ENCODE data around the gene CYP19A1.
A peak's percentile ranks its signal among the peaks of the same experiment; 100 is the strongest.

The CYP19A1 gene

DNA sequence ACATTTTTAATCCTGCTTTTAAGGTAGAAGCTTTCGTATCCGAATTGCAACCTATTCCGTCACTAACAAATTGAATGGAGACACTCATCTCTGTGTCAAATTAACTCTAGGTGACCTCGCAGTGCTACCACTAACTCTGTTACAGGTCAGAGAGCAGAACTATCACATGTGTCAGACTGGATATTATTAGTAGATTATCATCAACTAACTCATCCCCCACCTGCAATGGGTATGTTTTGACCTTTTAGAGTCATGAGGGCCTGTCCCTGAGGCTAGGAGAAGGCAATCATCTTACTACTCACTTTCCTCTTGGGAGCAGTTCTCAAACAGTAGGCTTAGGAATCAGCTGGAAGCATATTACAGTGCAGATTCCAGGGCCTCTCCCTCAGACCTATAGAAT is 5.1 kb upstream of the CYP19A1 start:
- no peak overlapping the region for H3K27ac ChIP-seq (ENCODE audit: low read depth, low read length)
- no peaks in the 10 kb centered on the region for H3K36me3 ChIP-seq (ENCODE audit: control insufficient read depth in 1 of 2, insufficient read depth in 2 of 2, low read length in 2 of 2)
- H3K27me3 ChIP-seq (ENCODE audit: control insufficient read depth in 1 of 2, insufficient read depth in 2 of 2, low read length in 2 of 2), result peaks cover 15 to 31% of the 10 kb centered on the region in 2 donors
- no peaks in the 10 kb centered on the region for H3K9me3 ChIP-seq (ENCODE audit: control insufficient read depth in 1 of 2, low read length in 2 of 2)
- H3K4me1 ChIP-seq (ENCODE audit: control insufficient read depth in 1 of 2, insufficient read depth in 2 of 2, low read length in 2 of 2), result no peaks in the 10 kb centered on the region
- H3K9ac ChIP-seq (ENCODE audit: low read depth in 1 of 2, low read length in 2 of 2), result no peak overlapping the region
- H3K4me3 ChIP-seq (ENCODE audit: low read depth in 1 of 2, low read length in 2 of 2), result no peak overlapping the region

DNA sequence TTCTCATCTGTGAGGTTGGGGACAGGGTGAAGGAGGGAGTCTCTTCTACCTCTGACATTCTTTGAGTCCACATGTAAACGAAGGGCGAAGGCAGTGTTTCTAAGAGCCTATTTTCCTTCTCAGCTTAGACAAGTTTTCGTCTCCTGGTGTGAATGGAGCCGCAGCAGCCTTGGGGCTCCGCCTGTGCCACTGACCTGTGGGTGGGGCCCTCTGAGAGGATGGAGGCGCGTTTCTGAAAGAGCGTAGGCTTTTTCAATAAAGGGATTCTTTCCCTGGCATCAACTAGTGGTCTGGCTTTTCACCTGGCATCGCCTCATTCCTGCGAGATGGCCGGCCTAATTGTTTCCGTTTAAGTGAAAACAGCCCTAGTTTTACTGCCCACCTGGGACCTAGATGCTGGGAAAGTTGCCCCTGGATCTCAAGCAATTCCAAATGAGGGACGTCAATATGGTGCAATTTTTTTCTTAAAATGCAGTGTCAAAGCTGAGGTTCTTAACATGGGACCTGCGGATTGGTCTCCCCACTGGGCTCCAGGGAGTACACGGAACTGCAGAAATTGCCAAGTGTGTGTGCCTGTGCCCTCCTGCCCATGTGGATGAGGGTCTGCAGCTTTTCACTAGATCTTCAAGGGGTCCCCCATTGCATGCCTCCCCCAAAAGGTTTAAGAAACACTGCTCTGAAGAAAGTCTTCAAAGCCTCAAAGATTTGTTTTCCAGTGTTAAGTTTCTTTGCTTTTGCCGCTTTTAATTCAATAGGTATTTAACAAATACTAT is 4.0 kb upstream of the CYP19A1 start:
- H3K9ac ChIP-seq (ENCODE audit: low read depth in 1 of 2, low read length in 2 of 2), result no peak overlapping the region
- peaks cover 15 to 31% of the 10 kb centered on the region in 2 donors for H3K27me3 ChIP-seq (ENCODE audit: control insufficient read depth in 1 of 2, insufficient read depth in 2 of 2, low read length in 2 of 2)
- H3K4me3 ChIP-seq (ENCODE audit: low read depth in 1 of 2, low read length in 2 of 2), result peak overlapping the region; percentile 23 to 46
- H3K36me3 ChIP-seq (ENCODE audit: control insufficient read depth in 1 of 2, insufficient read depth in 2 of 2, low read length in 2 of 2), result no peaks in the 10 kb centered on the region
- H3K9me3 ChIP-seq (ENCODE audit: control insufficient read depth in 1 of 2, low read length in 2 of 2), result no peaks in the 10 kb centered on the region
- H3K27ac ChIP-seq (ENCODE audit: low read depth, low read length), result no peak overlapping the region
- H3K4me1 ChIP-seq (ENCODE audit: control insufficient read depth in 1 of 2, insufficient read depth in 2 of 2, low read length in 2 of 2), result no peaks in the 10 kb centered on the region

DNA sequence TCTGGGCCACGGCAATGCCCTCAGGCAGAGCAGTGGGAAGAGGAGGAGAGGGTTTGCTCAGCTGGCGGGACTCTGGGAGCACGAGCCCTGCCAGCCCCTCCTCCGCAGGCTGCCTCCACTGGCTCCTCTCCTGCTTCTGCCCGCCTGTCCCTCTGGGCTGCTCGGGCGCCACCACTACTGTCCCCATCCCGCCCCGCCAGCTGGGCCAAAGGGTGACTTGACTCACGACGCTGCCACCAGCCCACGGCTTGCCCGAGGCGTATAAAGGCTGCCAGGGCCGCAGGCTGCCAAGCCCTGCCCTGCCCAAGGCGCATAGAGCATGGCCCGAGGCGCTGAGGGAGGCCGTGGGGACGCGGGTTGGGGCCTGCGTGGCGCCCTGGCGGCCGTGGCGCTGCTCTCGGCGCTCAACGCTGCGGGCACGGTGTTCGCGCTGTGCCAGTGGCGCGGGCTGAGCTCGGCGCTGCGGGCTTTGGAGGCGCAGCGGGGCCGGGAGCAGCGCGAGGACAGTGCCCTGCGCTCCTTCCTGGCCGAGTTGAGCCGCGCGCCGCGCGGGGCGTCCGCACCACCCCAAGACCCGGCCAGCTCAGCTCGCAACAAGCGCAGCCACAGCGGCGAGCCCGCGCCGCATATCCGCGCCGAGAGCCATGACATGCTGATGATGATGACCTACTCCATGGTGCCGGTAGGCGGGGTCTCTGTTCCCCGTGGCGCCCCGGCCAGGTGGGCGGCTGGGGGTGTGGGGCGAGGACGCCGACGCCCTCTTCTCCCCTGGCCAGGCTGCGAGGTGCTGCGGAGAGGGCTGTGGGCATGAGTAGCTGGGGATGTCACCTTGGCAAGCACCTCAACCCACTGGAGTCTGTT is 3.2 kb upstream of the CYP19A1 start, which contains the start of gene GLDN:
Gene GLDN, plus strand, starts transcription at position 290 of the 861 bp plus-strand sequence. Its CDS starts 30 bp downstream, at position 320.
- H3K4me3 ChIP-seq (ENCODE audit: low read depth in 1 of 2, low read length in 2 of 2), result peak within 1 kb of the TSS; percentile 23 to 46
- H3K9ac ChIP-seq (ENCODE audit: low read depth in 1 of 2, low read length in 2 of 2), result no peak within 1 kb of the TSS
- no peak within 1 kb of the TSS for H3K27ac ChIP-seq (ENCODE audit: low read depth, low read length)
- H3K4me1 ChIP-seq (ENCODE audit: control insufficient read depth in 1 of 2, insufficient read depth in 2 of 2, low read length in 2 of 2), result no peaks in the 10 kb centered on the region
- H3K36me3 ChIP-seq (ENCODE audit: control insufficient read depth in 1 of 2, insufficient read depth in 2 of 2, low read length in 2 of 2), result no peaks in the 10 kb centered on the region
- H3K27me3 ChIP-seq (ENCODE audit: control insufficient read depth in 1 of 2, insufficient read depth in 2 of 2, low read length in 2 of 2), result peaks cover 15 to 31% of the 10 kb centered on the region in 2 donors
- H3K9me3 ChIP-seq (ENCODE audit: control insufficient read depth in 1 of 2, low read length in 2 of 2), result no peaks in the 10 kb centered on the region

DNA sequence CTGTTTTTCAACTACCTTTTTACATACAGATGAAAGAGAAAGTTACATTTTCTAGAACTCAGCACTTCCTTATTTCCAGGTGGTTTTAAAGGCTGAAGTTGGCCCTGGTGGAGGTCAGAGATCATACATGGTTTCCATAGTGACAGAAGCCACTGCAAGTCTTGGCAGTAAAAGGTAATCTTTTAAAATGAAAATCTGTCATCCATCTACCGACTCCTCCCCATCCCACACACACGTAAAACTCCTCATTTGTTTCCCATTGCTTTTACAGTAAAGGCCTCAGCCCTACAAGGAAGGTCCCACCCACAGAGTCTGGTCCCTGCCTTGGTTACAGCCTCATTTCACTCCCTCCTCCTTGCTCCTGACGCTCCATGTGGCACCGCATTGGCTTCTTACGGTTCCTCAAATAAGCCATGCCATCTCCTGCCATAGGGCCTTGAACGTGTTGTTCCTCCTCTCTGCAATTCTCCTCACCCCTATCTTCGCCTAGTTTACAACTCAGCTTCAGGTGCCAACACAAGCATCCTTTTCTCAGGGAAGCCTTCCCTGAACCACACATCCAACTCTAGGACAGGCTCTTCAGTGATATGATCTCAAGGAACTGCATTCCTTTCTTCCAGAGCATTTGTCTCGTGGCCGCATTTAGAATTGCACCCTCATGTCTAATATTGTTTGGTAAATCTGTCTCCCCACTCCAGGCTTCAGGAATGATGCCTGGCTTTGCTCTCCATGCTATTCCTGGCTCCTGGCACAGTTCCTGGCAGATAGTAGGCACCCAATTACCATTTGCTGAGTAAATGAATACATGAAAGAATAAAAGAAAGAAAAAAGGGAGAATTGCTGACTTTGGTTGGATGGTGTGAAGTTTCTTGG is 2.6 kb downstream of the CYP19A1 start:
- H3K4me3 ChIP-seq (ENCODE audit: low read depth in 1 of 2, low read length in 2 of 2), result no peak overlapping the region
- no peaks in the 10 kb centered on the region for H3K4me1 ChIP-seq (ENCODE audit: control insufficient read depth in 1 of 2, insufficient read depth in 2 of 2, low read length in 2 of 2)
- no peaks in the 10 kb centered on the region for H3K36me3 ChIP-seq (ENCODE audit: control insufficient read depth in 1 of 2, insufficient read depth in 2 of 2, low read length in 2 of 2)
- H3K27me3 ChIP-seq (ENCODE audit: control insufficient read depth in 1 of 2, insufficient read depth in 2 of 2, low read length in 2 of 2), result peaks cover 3 to 10% of the 10 kb centered on the region in 2 donors
- H3K9ac ChIP-seq (ENCODE audit: low read depth in 1 of 2, low read length in 2 of 2), result no peak overlapping the region
- H3K27ac ChIP-seq (ENCODE audit: low read depth, low read length), result no peak overlapping the region
- H3K9me3 ChIP-seq (ENCODE audit: control insufficient read depth in 1 of 2, low read length in 2 of 2), result no peaks in the 10 kb centered on the region

DNA sequence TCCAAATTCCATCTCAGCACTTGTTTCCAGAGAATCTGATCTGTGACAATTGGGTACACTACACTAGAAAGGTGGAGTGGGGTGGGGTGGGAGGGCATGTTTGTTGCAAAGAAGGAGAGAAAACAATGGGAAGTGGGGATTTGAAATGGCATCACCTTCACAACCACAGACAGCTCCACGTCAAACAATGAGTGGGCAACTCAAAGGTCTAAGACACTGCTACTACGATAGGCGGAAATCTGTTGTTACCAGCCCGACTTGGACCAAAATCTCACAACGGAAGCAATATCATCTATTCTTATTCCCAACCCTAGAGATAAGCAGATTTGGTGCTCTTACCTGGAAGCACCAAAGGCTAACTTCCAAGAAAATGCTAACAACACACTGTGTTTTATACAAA is 3.3 kb downstream of the CYP19A1 start:
- Histone ChIP-seq H3K27ac (ENCODE audit: low read depth, low read length) (no peak overlapping the region), H3K9ac (ENCODE audit: low read depth in 1 of 2, low read length in 2 of 2) (no peak overlapping the region), H3K36me3 (ENCODE audit: control insufficient read depth in 1 of 2, insufficient read depth in 2 of 2, low read length in 2 of 2) (no peaks in the 10 kb centered on the region), H3K4me1 (ENCODE audit: control insufficient read depth in 1 of 2, insufficient read depth in 2 of 2, low read length in 2 of 2) (no peaks in the 10 kb centered on the region), H3K4me3 (ENCODE audit: low read depth in 1 of 2, low read length in 2 of 2) (no peak overlapping the region), H3K27me3 (ENCODE audit: control insufficient read depth in 1 of 2, insufficient read depth in 2 of 2, low read length in 2 of 2) (peaks cover under 1 to 4% of the 10 kb centered on the region in 2 donors), H3K9me3 (ENCODE audit: control insufficient read depth in 1 of 2, low read length in 2 of 2) (no peaks in the 10 kb centered on the region)

DNA sequence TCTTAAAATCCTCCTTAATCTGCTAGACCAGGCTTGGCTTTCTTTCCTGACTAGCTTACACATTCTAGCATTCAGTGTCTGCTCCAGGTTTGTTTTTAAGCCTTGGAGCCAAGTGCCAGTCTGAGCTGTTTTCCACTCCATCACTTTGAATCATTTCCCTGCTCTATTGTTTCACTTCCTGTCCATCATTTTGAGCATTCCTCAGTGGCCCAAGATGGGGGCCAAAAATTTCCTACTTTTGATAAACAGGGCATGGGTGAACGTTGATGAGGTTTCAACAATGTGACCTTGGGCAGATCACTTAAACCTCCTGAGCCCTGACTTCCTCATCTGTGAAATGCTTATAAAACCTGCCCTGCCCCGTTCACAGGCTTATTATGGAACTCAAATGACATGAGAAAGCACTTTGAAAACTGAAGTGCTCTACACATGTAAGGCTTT is 4.4 kb downstream of the CYP19A1 start:
- Histone ChIP-seq H3K36me3 (ENCODE audit: control insufficient read depth in 1 of 2, insufficient read depth in 2 of 2, low read length in 2 of 2) (no peaks in the 10 kb centered on the region), H3K4me3 (ENCODE audit: low read depth in 1 of 2, low read length in 2 of 2) (no peak overlapping the region), H3K9me3 (ENCODE audit: control insufficient read depth in 1 of 2, low read length in 2 of 2) (no peaks in the 10 kb centered on the region), H3K27ac (ENCODE audit: low read depth, low read length) (no peak overlapping the region), H3K4me1 (ENCODE audit: control insufficient read depth in 1 of 2, insufficient read depth in 2 of 2, low read length in 2 of 2) (no peaks in the 10 kb centered on the region), H3K9ac (ENCODE audit: low read depth in 1 of 2, low read length in 2 of 2) (no peak overlapping the region), H3K27me3 (ENCODE audit: control insufficient read depth in 1 of 2, insufficient read depth in 2 of 2, low read length in 2 of 2) (peaks cover 2 to 8% of the 10 kb centered on the region in 2 donors)

DNA sequence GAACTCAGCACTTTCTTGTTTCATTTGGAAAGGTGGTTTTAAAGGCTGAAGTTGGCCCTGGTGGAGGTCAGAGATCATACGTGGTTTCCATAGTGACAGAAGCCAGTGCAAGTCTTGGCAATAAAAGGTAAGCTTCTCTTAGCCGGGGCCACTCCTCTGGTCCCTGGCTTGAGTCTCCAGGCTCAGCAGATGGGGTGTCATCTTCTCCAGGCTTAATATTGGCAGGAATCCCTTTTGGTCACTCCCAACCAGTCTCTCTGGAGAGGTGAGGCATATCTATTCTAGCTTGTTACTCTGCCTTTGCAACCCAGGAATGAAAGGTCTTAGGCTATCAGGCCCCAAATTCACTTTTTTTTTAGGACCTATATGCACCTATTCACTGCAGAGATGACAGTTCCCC is 4.8 kb downstream of the CYP19A1 start:
- Histone ChIP-seq H3K4me1 (ENCODE audit: control insufficient read depth in 1 of 2, insufficient read depth in 2 of 2, low read length in 2 of 2) (no peaks in the 10 kb centered on the region), H3K27ac (ENCODE audit: low read depth, low read length) (no peak overlapping the region)

DNA sequence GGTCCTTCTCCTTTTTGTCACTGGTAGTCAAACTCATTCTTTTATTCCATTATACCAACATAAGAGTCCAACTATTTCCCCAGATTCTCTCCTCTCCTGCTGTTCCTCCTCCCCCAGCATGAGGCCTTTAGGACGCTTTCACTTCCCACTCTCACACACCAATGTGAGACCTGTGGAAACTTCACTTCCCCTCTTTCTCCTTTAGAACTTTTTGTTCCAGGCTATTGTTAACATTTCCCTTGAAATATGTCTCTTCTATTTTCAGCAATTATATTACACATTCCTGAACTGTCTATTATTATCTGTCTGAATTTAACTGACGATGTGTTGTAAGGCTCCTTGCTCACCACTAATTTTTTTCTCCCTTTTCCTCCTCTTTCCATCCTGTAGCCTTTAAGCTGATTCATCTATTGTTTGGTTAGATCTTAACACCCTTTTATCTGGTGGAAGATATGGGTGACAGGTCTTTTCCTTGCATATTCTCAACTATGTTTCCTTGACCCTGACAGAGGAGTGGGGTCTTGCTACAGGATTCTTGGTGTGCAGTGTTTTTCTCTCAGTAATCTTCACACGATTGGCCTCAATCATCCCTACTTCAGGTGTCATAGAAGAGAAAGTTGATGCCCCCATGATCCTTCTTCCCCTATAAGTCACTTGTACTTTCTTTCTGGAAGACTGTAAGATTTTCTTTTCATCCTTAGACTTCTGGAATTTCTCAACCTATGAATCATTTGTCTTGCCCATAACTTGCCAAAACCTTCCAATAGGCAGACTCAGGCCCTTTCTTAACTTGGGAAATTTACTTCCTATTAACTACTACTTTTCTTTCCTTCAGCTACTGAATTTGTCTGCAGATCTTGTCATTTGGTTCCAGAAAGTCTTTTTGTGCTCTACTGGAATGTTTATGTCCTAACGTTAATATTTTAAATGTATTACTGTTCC is 5.9 kb downstream of the CYP19A1 start:
- peaks cover 2 to 8% of the 10 kb centered on the region in 2 donors for H3K27me3 ChIP-seq (ENCODE audit: control insufficient read depth in 1 of 2, insufficient read depth in 2 of 2, low read length in 2 of 2)
- no peak overlapping the region for H3K27ac ChIP-seq (ENCODE audit: low read depth, low read length)
- no peaks in the 10 kb centered on the region for H3K9me3 ChIP-seq (ENCODE audit: control insufficient read depth in 1 of 2, low read length in 2 of 2)
- H3K4me1 ChIP-seq (ENCODE audit: control insufficient read depth in 1 of 2, insufficient read depth in 2 of 2, low read length in 2 of 2), result no peaks in the 10 kb centered on the region
- no peak overlapping the region for H3K4me3 ChIP-seq (ENCODE audit: low read depth in 1 of 2, low read length in 2 of 2)
- no peaks in the 10 kb centered on the region for H3K36me3 ChIP-seq (ENCODE audit: control insufficient read depth in 1 of 2, insufficient read depth in 2 of 2, low read length in 2 of 2)
- H3K9ac ChIP-seq (ENCODE audit: low read depth in 1 of 2, low read length in 2 of 2), result no peak overlapping the region

More for the DNA sequence above, 4.8 kb downstream of the CYP19A1 start:
- no peaks in the 10 kb centered on the region for H3K9me3 ChIP-seq (ENCODE audit: control insufficient read depth in 1 of 2, low read length in 2 of 2)
- H3K27me3 ChIP-seq (ENCODE audit: control insufficient read depth in 1 of 2, insufficient read depth in 2 of 2, low read length in 2 of 2), result peaks cover 2 to 8% of the 10 kb centered on the region in 2 donors
- no peak overlapping the region for H3K9ac ChIP-seq (ENCODE audit: low read depth in 1 of 2, low read length in 2 of 2)
- H3K36me3 ChIP-seq (ENCODE audit: control insufficient read depth in 1 of 2, insufficient read depth in 2 of 2, low read length in 2 of 2), result no peaks in the 10 kb centered on the region
- H3K4me3 ChIP-seq (ENCODE audit: low read depth in 1 of 2, low read length in 2 of 2), result no peak overlapping the region

DNA sequence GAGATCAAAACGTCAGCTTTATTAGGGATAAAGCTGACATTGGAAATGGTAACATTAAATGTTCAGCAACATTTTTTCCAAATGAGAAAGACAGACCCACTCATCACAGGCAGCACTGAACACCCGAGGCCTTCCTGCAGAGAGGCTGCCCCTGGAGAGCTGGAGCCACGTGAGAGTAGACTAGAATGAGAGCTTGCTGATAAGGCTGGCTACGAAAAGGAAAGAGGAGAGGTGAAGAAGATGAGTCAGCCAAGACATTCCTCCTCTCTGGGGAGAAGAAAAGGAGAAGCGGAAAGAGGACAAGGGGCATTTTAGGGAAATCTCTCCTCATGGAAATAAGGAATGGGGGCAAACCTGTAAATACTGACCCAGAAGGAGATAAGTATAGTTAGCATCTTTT is 7.3 kb downstream of the CYP19A1 start:
- H3K36me3 ChIP-seq (ENCODE audit: control insufficient read depth in 1 of 2, insufficient read depth in 2 of 2, low read length in 2 of 2), result no peaks in the 10 kb centered on the region
- peaks cover 2 to 8% of the 10 kb centered on the region in 2 donors for H3K27me3 ChIP-seq (ENCODE audit: control insufficient read depth in 1 of 2, insufficient read depth in 2 of 2, low read length in 2 of 2)
- no peaks in the 10 kb centered on the region for H3K4me1 ChIP-seq (ENCODE audit: control insufficient read depth in 1 of 2, insufficient read depth in 2 of 2, low read length in 2 of 2)
- H3K27ac ChIP-seq (ENCODE audit: low read depth, low read length), result no peak overlapping the region
- H3K4me3 ChIP-seq (ENCODE audit: low read depth in 1 of 2, low read length in 2 of 2), result no peak overlapping the region
- H3K9me3 ChIP-seq (ENCODE audit: control insufficient read depth in 1 of 2, low read length in 2 of 2), result no peaks in the 10 kb centered on the region
- H3K9ac ChIP-seq (ENCODE audit: low read depth in 1 of 2, low read length in 2 of 2), result no peak overlapping the region
